Cardiac muscle cell (in vitro differentiated cells and primary cell): Measurements from ENCODE around the gene ARF1. TPM values are rescaled to one million over a fixed set of nuclear protein-coding genes. Genes with fewer than 3 reads are reported as not detected.

Experiments
- DNase-seq, 2 donors: peaks; one replicate each; pipeline versions ENCODE4 v3.0.0 to v3.0.0-alpha.2; 2010 to 2017; ENCODE audit warnings: low read depth in 1 of 2, low spot score in 1 of 2
- H3K27ac ChIP-seq: fragments of 200-600 bp; sonication (generic); 2 replicates; pipeline ENCODE4 v1.5.1; 2016
- H3K27me3 ChIP-seq: fragments of 200-600 bp; sonication (generic); 2 replicates; pipeline ENCODE4 v1.6.0; 2016; ENCODE audit warnings: control low read depth
- H3K36me3 ChIP-seq: fragments of 200-600 bp; sonication (generic); 2 replicates; pipeline ENCODE4 v1.5.1; 2016; ENCODE audit warnings: control low read depth
- H3K4me1 ChIP-seq: fragments of 200-600 bp; sonication (generic); 2 replicates; pipeline ENCODE4 v1.8.1; 2017; ENCODE audit warnings: low read depth, mild to moderate bottlenecking, mixed run types
- H3K4me3 ChIP-seq: fragments of 200-600 bp; sonication (generic); 2 replicates; pipeline ENCODE4 v1.5.1; 2016; ENCODE audit warnings: mild to moderate bottlenecking
- H3K9me3 ChIP-seq: fragments of 200-600 bp; sonication (generic); 2 replicates; pipeline ENCODE4 v1.5.1; 2017; ENCODE audit warnings: low read depth, mild to moderate bottlenecking, control low read depth
- polyA plus RNA-seq: library from polyadenylated mRNA; unstranded; fragments of >200 nt; fragmentation: Nextera tagmentation; extraction: Ambion mirVana; gene quantifications from 2 replicates; pipeline ENCODE4 v1.2.1, GENCODE V29; 2016
- total RNA-seq: library from RNA; depleted of rRNA; stranded (reverse); fragments of >200 nt; gene quantifications from 2 replicates; pipeline ENCODE4 v1.2.3, GENCODE V29; 2016
- TF ChIP-seq, protein P1 (sequence below): IDR thresholded peaks from 2 replicates; pipeline ENCODE4 v1.5.1; 2012; ENCODE audit warnings: low read depth, mild to moderate bottlenecking, low read length

Gene ARF1
- total and polyA plus RNA-seq, 2 experiments from 2014 or later, result 499 to 662 TPM

DNA sequence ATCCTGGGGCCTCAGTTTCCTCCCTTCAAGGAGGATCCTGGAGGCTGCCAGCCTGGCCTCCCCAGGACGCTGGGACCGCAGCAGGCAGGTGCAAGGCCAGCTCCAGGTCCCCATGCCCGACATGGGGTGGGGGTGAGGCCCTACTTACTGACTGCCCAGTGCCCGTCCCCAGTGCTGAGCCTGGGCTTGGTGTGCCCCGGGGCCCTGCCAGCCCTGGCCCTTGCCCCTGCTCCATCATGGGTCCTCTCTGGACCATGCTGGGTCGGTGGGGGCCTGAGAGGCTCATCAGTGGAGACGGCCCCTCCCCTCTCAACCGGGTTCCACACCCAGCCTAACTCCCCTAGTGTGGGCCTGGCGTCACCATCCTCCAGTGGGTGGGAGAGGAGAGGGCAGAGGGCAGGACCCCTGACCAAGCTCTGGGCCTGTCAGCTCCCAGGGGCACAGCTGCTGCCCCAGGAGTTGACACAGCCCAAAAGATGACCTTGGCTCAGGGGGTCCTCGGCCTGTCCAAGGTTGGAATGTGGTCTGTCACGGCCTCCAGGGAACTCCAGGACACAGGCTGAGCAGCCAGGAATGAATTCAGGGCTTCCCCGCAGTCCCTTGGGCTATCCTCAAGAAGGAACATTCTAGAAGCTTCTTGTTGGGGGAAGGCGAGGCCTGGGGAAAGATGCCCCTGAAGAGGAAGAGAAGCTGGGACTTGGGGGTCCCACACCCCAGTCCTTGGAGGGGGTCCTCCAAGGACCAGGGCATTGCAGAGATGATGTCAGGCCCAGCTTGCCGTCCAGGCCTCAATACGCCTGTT, 17.6 kb upstream of the ARF1 start:
- H3K27me3 ChIP-seq, result peaks cover 44% of the 10 kb centered on the region
- no peaks in the 10 kb centered on the region for H3K36me3 ChIP-seq
- no peaks in the 10 kb centered on the region for H3K4me1 ChIP-seq
- no peaks in the 10 kb centered on the region for H3K9me3 ChIP-seq
- no peak overlapping the region for H3K27ac ChIP-seq
- DNase-seq, result no peak
- H3K4me3 ChIP-seq, result no peak overlapping the region
- TF ChIP-seq, protein P1, sequence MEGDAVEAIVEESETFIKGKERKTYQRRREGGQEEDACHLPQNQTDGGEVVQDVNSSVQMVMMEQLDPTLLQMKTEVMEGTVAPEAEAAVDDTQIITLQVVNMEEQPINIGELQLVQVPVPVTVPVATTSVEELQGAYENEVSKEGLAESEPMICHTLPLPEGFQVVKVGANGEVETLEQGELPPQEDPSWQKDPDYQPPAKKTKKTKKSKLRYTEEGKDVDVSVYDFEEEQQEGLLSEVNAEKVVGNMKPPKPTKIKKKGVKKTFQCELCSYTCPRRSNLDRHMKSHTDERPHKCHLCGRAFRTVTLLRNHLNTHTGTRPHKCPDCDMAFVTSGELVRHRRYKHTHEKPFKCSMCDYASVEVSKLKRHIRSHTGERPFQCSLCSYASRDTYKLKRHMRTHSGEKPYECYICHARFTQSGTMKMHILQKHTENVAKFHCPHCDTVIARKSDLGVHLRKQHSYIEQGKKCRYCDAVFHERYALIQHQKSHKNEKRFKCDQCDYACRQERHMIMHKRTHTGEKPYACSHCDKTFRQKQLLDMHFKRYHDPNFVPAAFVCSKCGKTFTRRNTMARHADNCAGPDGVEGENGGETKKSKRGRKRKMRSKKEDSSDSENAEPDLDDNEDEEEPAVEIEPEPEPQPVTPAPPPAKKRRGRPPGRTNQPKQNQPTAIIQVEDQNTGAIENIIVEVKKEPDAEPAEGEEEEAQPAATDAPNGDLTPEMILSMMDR, result no peak

DNA sequence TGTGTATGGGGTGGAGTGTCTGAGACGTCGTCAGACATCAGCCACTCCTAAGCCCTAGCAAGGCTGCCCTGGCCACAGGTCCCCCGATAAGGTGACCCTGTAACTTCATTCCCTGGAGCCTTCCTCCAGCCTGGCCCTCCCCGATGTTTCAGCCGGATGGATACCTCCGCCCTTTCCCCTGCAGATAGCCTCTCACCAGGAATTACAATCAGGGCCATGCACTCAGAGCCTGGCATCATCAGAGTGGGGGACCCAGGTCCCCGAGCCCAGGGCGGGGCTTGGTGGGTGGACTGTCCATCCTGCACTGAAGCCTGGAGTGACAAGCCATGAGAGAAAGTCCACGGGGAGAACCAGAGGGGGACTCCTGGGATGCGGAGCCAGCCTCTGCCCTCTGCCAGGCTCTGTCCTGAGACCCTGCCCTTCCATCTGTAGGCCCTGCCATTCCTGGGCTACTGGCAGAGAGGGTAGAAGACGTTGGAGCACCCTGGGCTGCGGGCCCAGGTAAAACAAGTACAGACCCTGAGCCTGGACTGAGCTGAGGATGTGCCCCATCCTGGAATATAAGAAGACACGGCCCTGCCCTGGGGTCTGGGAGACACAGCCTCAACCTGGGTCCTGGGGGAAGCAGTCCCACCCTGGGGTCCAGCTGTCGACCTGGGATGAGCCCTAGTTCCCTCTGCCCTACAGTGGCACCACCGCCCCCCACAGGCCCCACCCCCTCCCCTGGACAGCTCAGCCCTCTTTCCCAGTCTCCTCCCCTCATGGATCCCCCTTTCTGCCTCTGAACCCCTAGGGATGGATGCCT, 16.8 kb upstream of the ARF1 start:
- DNase-seq, result no peak
- Histone ChIP-seq H3K4me1 (no peaks in the 10 kb centered on the region), H3K36me3 (no peaks in the 10 kb centered on the region), H3K4me3 (no peak overlapping the region), H3K27me3 (peaks cover 43% of the 10 kb centered on the region), H3K9me3 (no peaks in the 10 kb centered on the region), H3K27ac (no peak overlapping the region)
- TF ChIP-seq, protein P1, result no peak

DNA sequence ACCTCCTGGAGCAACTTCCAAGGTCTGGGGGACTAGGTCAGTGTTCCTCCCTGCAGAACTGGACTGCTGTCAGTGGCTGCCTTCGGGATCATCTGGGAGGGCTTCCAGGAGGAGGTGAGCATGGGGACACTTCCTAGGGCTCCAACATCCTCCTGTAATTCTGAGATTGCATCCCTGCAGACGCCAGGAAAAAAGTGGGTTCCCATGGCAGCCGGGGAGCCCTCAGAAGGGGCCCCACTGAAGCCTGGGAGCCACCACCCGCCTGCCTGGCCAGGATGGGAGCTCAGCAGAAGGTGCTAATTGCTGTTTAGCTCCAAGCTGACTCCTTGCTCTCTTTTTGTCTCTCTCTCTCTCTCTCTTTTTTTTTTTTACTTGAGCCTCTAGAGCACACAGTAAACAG, 16.1 kb upstream of the ARF1 start:
- no peak overlapping the region for H3K27ac ChIP-seq
- TF ChIP-seq, protein P1, result no peak
- no peaks in the 10 kb centered on the region for H3K9me3 ChIP-seq
- H3K27me3 ChIP-seq, result peaks cover 43% of the 10 kb centered on the region
- no peaks in the 10 kb centered on the region for H3K4me1 ChIP-seq
- H3K36me3 ChIP-seq, result no peaks in the 10 kb centered on the region
- no peak for DNase-seq
- no peak overlapping the region for H3K4me3 ChIP-seq

DNA sequence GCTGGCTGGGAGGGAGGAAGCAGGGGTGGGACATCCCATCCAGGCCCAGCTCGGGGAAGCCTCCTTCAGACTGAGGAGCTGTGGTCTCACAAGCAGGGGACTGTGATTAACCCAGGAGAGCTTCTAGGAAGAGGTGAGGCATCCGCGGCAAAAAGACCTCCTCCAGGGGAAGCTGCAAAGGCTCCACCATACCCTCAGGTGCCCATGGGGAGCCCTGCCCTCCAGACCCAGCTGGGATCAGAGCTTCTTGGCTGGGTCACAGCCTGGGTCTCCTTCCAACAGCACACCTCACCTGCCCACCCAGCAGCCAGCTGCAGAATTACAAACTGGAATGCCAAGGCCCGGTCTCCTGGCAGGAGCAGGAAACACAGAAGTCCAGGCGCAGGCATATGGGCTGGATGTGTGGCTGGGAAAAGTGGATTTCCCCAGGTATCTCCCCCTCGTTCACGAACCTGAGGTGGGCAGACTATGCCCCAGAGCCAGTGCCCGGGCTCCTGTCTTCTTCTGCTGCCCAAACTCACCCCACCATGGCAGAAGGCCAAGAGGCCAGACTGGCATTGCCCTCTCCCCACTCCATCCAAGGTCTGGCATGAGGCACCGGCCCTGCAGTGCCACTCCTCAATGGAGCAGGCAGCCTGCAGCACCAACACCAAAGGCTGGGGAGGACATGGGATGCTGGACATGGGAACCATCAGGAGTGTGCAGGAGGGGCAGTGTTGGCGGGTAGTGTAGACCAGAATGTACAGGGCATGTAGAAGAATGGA, 15.4 kb upstream of the ARF1 start:
- Histone ChIP-seq H3K4me1 (no peaks in the 10 kb centered on the region), H3K36me3 (no peaks in the 10 kb centered on the region), H3K4me3 (no peak overlapping the region), H3K27ac (no peak overlapping the region), H3K9me3 (no peaks in the 10 kb centered on the region), H3K27me3 (peaks cover 42% of the 10 kb centered on the region)
- DNase-seq, result no peak
- TF ChIP-seq, protein P1, result no peak

DNA sequence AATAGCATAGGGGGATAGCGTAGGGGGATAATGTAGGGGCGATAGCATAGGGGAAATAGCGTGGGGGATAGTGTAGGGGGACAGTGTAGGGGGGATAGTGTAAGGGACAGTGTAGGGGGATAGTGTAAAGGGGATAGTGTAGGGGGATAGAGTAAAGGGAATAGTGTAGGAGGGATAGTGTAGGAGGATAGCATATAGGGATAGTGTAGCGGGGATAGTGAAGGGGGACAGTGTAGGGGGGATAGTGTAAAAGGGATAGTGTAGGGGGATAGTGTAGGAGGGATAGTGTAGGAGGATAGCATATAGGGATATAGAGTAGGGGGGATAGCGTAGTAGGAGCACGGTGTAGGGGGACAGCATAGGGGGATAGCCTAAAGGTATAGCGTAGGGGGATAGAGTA, 14.1 kb upstream of the ARF1 start:
- H3K4me3 ChIP-seq, result no peak overlapping the region
- TF ChIP-seq, protein P1, result no peak
- peaks cover 1% of the 10 kb centered on the region for H3K4me1 ChIP-seq
- no peaks in the 10 kb centered on the region for H3K36me3 ChIP-seq
- no peaks in the 10 kb centered on the region for H3K9me3 ChIP-seq
- H3K27ac ChIP-seq, result no peak overlapping the region
- peaks cover 42% of the 10 kb centered on the region for H3K27me3 ChIP-seq
- no peak for DNase-seq
